Heart right ventricle (tissue), 16 donors: ENCODE results near the gene LINC01488. TPM values are rescaled to one million over a fixed set of nuclear protein-coding genes. Genes with fewer than 3 reads are reported as not detected.

Source experiments
- ATAC-seq, 8 donors: fragments of 200-7000 bp; cut with Tn5 transposase; one replicate each; pipeline ENCODE4 v1.9.1; 2020; ENCODE audit warnings: mild to moderate bottlenecking in 8 of 8, moderate library complexity in 8 of 8, moderate number of reproducible peaks in 1 of 8
- DNase-seq, 2 donors: peaks; one replicate each; pipeline ENCODE4 v3.0.0-alpha.2; 2020
- H3K27ac ChIP-seq, 10 donors: fragments of 200-600 bp; sonication (generic) in 2 of 10; one replicate each; pipeline versions ENCODE4 v1.5.0 to v1.8.0; 2020 to 2022; ENCODE audit warnings: mild to moderate bottlenecking in 3 of 10
- H3K27me3 ChIP-seq, 7 donors: fragments of 200-600 bp; one replicate each; pipeline ENCODE4 v1.8.0; 2021 to 2022; ENCODE audit warnings: mild to moderate bottlenecking in 2 of 7
- H3K36me3 ChIP-seq, 9 donors: fragments of 200-600 bp; sonication (generic) in 1 of 9; one replicate each; pipeline versions ENCODE4 v1.5.0 to v1.8.0; 2020 to 2022; ENCODE audit warnings: mild to moderate bottlenecking in 2 of 9
- H3K4me1 ChIP-seq, 9 donors: fragments of 200-600 bp; sonication (generic) in 1 of 9; one replicate each; pipeline versions ENCODE4 v1.5.0 to v1.8.0; 2020 to 2022; ENCODE audit warnings: mild to moderate bottlenecking in 4 of 9
- H3K4me3 ChIP-seq, 10 donors: fragments of 200-600 bp; sonication (generic) in 2 of 10; one replicate each; pipeline versions ENCODE4 v1.5.0 to v1.8.0; 2020 to 2022; ENCODE audit warnings: mild to moderate bottlenecking in 7 of 10, moderate library complexity in 2 of 10
- H3K9me3 ChIP-seq, 11 donors: fragments of 200-600 bp in 10 of 11; sonication (generic) in 2 of 11; one replicate each; pipeline versions ENCODE4 v1.5.0 to v1.8.0; 2013 to 2022; ENCODE audit warnings: mild to moderate bottlenecking in 2 of 11, control low read depth in 1 of 11, moderate library complexity in 1 of 11
- CTCF ChIP-seq, 9 donors: fragments of 200-600 bp; sonication (generic) in 2 of 9; IDR thresholded peaks; one replicate each; pipeline versions ENCODE4 v1.5.0 to v1.8.0; 2021 to 2022; ENCODE audit warnings: antibody characterized with exemption in 9 of 9, mild to moderate bottlenecking in 5 of 9, moderate library complexity in 1 of 9
- WGBS, 2 donors: extraction: QIAGEN DNeasy Blood & Tissue Kit; methylation state at CpG; one replicate each; pipeline ENCODE4 v1.1.7; 2013; ENCODE audit warnings: inconsistent platforms in 1 of 2; 5-methylcytosine and 5-hydroxymethylcytosine counted together
- intact Hi-C, 10 donors: fragments of 100-400 bp; cut with DNase I; formaldehyde crosslinking; loops; one replicate each; pipeline versions ENCODE4 v1.11.1 to v1.14.2; 2022
- polyA plus RNA-seq, 2 donors: library from polyadenylated mRNA; stranded (reverse); fragments of 200-250 nt; gene quantifications; one replicate each; pipeline ENCODE4 v1.2.3, GENCODE V29; 2013
- total RNA-seq, 10 donors: library from RNA; stranded (reverse); fragmentation: NEBNext Ultra II Directional in 3 of 10; extraction: Animal tissue kit (Norgen Biotek cat#: 25700) in 3 of 10; gene quantifications; one replicate each; pipeline versions ENCODE4 v1.2.1 to v1.2.4, GENCODE V29; 2021 to 2023
- donor health status: Arrhythmogenic right ventricular cardiomyopathy.
- donor health status: ischemic (EF 13 %, LVEDD 7.1; RV severe dilation, severe dysfunction).
- donor health status: healthy with polysubstance abuse.
- donor health status: DM: no; HTN: yes; CAD: no.
- donor health status: DM: no; HTN: no; CAD: no.
- donor health status: ischemic (EF 25% LVEDD 6.9; RV normal size, moderate dysfunction).
- donor health status: ischemic (EF 25% LVEDD 5.7; RV mildly dilated, moderate dysfunction).
- donor health status: healthy.
- donor health status: DM: yes; HTN: yes; CAD: no.
- donor health status: Ischemic cardiomyopathy.
- donor health status: ischemic (EF 35%, LVEDD 5.7; RV mildly dilated, moderate dysfunction).
- donor health status: nonischemic (EF 11% LVEDD 7.7; RV severe dilation, severe dysfunction).
- donor health status: DM: yes; HTN: yes; CAD: no.
- donor health status: PGD.
- donor health status: ischemic (EF 29% LVEDD 5.4; RV normal size, mild dysfunction).
- donor health status: nonischemic (EF 23%, LVEDD 6.1; RV moderate dilation, normal function).

LINC01488 gene
- total and polyA plus RNA-seq, 12 donors = 0.03 to 0.59 (median 0.15) TPM; not detected in 4

- WGBS, 2 donors = 85 to 86% methylated on average over 7 of the region's 7 CpGs
- no peak for TF ChIP-seq CTCF (IDR thresholded peaks at IDR 0.05)
- DNase-seq (no peak), ATAC-seq (no peak)
- Histone ChIP-seq H3K4me3 (no peak overlapping the region), H3K4me1 (peaks cover 30 to 72% (median 50%) of the 10 kb centered on the region in 9 donors), H3K9me3 (peaks cover 0 to 4% (median 0%) of the 10 kb centered on the region in 11 donors), H3K36me3 (no peaks in the 10 kb centered on the region), H3K27me3 (no peaks in the 10 kb centered on the region), H3K27ac (no peak overlapping the region)
- intact Hi-C loops = loop anchor here in 4 of 10 donors (10.0 kb wide), 4 partner anchors 97 to 343 kb away; partner anchors contain the start of gene MYEOV (in 2 of the 4)
Measured at GRCh38 chr11:69447786-69448185, 33.7 kb upstream of the LINC01488 start.

GRCh38 chr11:69448471-69449284, 32.8 kb upstream of the LINC01488 start:
- intact Hi-C loops = loop anchor here in 4 of 10 donors (1.0 to 10.0 kb wide), 6 partner anchors 49 to 344 kb away; partner anchors contain the start of gene MYEOV (in 2 of the 4)
- TF ChIP-seq CTCF (IDR thresholded peaks at IDR 0.05) = no peak
- ATAC-seq (peak in 4 of 8 donors; percentile 0 to 4 (median 2)), DNase-seq (no peak)
- Histone ChIP-seq H3K27ac (peak overlapping the region in 8 of 10 donors; percentile 36 to 94 (median 87)), H3K9me3 (peaks cover 0 to 4% (median 0%) of the 10 kb centered on the region in 11 donors), H3K4me3 (no peak overlapping the region), H3K4me1 (peaks cover 23 to 63% (median 41%) of the 10 kb centered on the region in 9 donors), H3K27me3 (no peaks in the 10 kb centered on the region), H3K36me3 (no peaks in the 10 kb centered on the region)
- 62% methylated on average over 15 of the region's 15 CpGs for WGBS, 2 donors

GRCh38 chr11:69449320-69450063, 32.0 kb upstream of the LINC01488 start:
- H3K4me3 ChIP-seq = no peak overlapping the region
- H3K36me3 ChIP-seq = no peaks in the 10 kb centered on the region
- peak; percentile 80 to 85 for DNase-seq
- peak in 1 of 9 donors; percentile 13 for TF ChIP-seq CTCF (IDR thresholded peaks at IDR 0.05)
- WGBS, 2 donors = 30 to 39% methylated on average over 29 of the region's 29 CpGs
- H3K9me3 ChIP-seq = peaks cover 0 to 4% (median 0%) of the 10 kb centered on the region in 11 donors
- no peaks in the 10 kb centered on the region for H3K27me3 ChIP-seq
- peaks cover 17 to 55% (median 33%) of the 10 kb centered on the region in 9 donors for H3K4me1 ChIP-seq
- ATAC-seq = peak; percentile 68 to 86 (median 81)
- peak overlapping the region; percentile 71 to 94 (median 85) for H3K27ac ChIP-seq
- intact Hi-C loops = loop anchor here in 5 of 10 donors (1.0 to 10.0 kb wide), 7 partner anchors 43 to 345 kb away; partner anchors contain the start of gene MYEOV (in 2 of the 5)
